ENCODE measurements around the gene TEX44.

The TEX44 gene

DNA sequence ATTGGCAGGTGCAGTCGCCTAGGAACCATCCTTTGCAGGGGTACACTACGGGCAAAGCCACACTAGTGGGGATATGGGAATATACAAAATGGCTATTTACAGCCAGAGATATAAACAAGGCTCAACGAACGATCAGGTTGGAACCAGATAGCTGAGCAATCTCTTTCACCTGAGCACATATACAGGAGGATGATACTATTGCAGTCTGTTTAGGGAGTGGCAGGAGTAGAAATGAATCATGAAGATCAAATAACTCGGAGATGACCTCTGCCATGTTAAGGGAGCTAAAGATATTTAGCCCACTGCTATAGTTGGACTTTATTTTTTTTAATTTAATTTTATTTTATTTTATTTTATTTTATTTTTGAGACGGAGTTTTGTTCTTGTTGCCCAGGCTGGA is 33.8 kb downstream of the TEX44 start:
- TF ChIP-seq TEAD4 (IDR thresholded peaks at IDR 0.05) = no peak
- no peak for TF ChIP-seq FOXM1 (IDR thresholded peaks at IDR 0.05; ENCODE audit: borderline replicate concordance, low read depth)
- TF ChIP-seq, protein P1, sequence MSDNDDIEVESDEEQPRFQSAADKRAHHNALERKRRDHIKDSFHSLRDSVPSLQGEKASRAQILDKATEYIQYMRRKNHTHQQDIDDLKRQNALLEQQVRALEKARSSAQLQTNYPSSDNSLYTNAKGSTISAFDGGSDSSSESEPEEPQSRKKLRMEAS (IDR thresholded peaks at IDR 0.05) = no peak
- TF ChIP-seq TAF1 (IDR thresholded peaks at IDR 0.05; ENCODE audit: low read depth) = no peak
- TF ChIP-seq YY1 (IDR thresholded peaks at IDR 0.05; ENCODE audit: low read depth) = no peak
- no peak for TF ChIP-seq RAD21 (IDR thresholded peaks at IDR 0.05; ENCODE audit: low read depth)
- no peak for TF ChIP-seq CEBPB (IDR thresholded peaks at IDR 0.05)
- no peak for TF ChIP-seq TCF12 (IDR thresholded peaks at IDR 0.05; ENCODE audit: low read depth)
- no peak for TF ChIP-seq EP300 (IDR thresholded peaks at IDR 0.05; ENCODE audit: borderline replicate concordance)
- TF ChIP-seq CREB1 (IDR thresholded peaks at IDR 0.05; ENCODE audit: low read depth) = no peak
- no peak for TF ChIP-seq REST (IDR thresholded peaks at IDR 0.05; ENCODE audit: low read depth)
- TF ChIP-seq NFIC (IDR thresholded peaks at IDR 0.05) = no peak
- TF ChIP-seq EGR1 (IDR thresholded peaks at IDR 0.05) = no peak
- TF ChIP-seq, protein P2, sequence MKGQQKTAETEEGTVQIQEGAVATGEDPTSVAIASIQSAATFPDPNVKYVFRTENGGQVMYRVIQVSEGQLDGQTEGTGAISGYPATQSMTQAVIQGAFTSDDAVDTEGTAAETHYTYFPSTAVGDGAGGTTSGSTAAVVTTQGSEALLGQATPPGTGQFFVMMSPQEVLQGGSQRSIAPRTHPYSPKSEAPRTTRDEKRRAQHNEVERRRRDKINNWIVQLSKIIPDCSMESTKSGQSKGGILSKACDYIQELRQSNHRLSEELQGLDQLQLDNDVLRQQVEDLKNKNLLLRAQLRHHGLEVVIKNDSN (IDR thresholded peaks at IDR 0.05) = no peak
- TF ChIP-seq ZBTB7A (IDR thresholded peaks at IDR 0.05; ENCODE audit: low read depth) = no peak

DNA sequence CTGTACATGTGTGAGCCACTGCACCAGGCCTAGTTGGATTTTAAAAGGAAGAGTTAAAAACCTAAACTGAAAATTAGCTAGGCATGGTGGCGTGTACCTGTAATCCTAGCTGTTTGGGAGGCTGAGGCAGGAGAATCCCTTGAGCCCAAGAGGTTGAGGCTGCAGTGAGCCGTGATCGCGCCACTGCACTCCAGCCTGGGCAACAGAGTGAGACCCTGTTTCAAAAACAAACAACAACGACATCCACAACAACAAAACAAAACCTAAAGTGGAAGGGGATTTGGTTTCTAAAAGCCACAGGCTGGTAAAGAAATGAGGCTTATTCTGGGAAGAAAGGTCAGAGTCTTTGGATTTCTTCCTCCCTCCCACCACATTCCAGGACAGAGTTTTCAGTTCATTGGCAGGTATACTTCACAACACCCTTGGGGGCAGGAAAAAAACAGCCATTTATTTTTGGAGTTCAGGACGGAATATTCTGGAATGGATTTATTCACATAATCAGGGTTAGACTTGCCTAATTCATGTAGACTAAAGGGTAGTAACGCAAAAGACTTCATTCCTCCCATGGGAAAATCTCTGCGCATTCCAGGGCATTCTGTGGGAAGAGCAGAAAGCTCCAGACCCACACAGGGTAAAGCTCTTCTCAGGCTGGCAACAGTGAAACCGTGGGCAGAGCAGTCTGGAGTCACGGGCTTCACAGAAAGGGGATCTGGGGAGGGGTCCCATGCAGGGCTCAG is 34.9 kb downstream of the TEX44 start:
- TF ChIP-seq CREB1 (IDR thresholded peaks at IDR 0.05; ENCODE audit: low read depth) = no peak
- no peak for TF ChIP-seq ZBTB7A (IDR thresholded peaks at IDR 0.05; ENCODE audit: low read depth)
- no peak for TF ChIP-seq FOXM1 (IDR thresholded peaks at IDR 0.05; ENCODE audit: borderline replicate concordance, low read depth)

DNA sequence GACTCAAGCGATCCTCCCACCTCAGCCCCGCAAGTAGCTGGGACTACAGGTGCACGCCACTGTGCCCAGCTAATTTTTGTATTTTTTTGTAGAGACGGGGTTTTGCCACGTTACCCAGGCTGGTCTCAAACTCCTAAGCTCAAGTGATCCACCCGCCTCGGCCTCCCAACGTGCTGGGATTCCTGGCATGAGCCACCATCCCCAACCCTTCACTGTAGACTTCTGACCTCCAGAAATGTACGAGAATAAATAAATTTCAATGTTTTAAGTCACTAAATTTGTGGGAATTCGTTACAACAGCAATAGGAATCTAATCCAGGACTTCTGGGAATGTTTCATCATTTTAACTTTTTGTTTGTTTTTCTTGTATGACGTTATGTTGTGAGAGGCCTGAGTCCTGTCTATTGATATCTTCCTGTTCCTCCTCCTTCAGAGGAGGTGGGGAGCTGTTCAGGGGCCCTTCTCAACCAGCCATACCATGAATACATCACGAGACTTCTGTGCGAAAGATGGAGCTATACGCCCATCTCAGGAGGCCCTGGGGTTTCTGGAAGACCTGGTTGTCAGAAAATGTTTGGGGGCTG is 40.0 kb downstream of the TEX44 start:
- TF ChIP-seq FOXM1 (IDR thresholded peaks at IDR 0.05; ENCODE audit: borderline replicate concordance, low read depth) (no peak), TCF12 (IDR thresholded peaks at IDR 0.05; ENCODE audit: low read depth) (no peak), RAD21 (IDR thresholded peaks at IDR 0.05; ENCODE audit: low read depth) (no peak), EP300 (IDR thresholded peaks at IDR 0.05; ENCODE audit: borderline replicate concordance) (no peak), CEBPB (IDR thresholded peaks at IDR 0.05) (no peak), REST (IDR thresholded peaks at IDR 0.05; ENCODE audit: low read depth) (no peak), ZBTB7A (IDR thresholded peaks at IDR 0.05; ENCODE audit: low read depth) (no peak), TEAD4 (IDR thresholded peaks at IDR 0.05) (no peak), TAF1 (IDR thresholded peaks at IDR 0.05; ENCODE audit: low read depth) (no peak), CREB1 (IDR thresholded peaks at IDR 0.05; ENCODE audit: low read depth) (no peak), YY1 (IDR thresholded peaks at IDR 0.05; ENCODE audit: low read depth) (no peak), NFIC (IDR thresholded peaks at IDR 0.05) (no peak), EGR1 (IDR thresholded peaks at IDR 0.05) (no peak)
- TF ChIP-seq, protein P2 (IDR thresholded peaks at IDR 0.05) = no peak
- TF ChIP-seq, protein P1 (IDR thresholded peaks at IDR 0.05) = no peak

DNA sequence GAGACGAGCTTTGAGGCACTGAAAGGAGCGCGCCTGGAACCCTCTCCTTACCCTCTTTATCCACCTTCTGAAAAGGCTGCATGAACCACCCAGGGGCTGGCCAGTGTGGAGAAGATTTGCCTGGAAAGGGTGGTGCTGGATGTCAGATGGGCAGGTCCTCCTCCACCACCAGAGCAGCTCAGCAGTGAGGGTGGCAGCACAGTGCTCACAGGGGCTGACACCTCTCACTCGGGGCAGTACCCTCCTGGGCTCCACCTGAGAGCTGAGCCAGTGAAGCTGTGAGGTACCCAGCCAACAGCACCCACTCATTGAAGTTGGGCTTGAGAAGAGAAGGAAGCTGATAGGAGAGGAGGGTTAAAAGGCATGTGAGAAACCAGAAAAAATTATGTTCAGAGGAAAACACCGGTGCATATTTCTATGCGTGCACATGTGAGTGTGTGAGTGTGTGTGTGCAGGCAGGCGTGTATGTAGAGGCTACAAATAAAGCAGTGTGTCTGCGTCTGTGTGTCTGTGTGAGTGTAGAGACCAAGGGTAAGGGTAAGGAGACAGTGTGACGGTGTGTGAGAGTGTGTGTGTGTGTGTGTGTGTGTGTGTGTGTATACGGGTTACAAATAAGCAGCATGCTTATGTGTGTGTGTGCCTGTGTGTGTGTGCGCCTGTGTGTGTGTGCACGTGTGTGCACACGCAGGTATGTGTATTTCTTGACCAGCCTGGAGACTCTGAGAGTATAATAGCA is 40.7 kb downstream of the TEX44 start:
- no peak for TF ChIP-seq EGR1 (IDR thresholded peaks at IDR 0.05)
- no peak for TF ChIP-seq NFIC (IDR thresholded peaks at IDR 0.05)
- TF ChIP-seq, protein P2 (IDR thresholded peaks at IDR 0.05) = no peak
- TF ChIP-seq YY1 (IDR thresholded peaks at IDR 0.05; ENCODE audit: low read depth) = no peak
- TF ChIP-seq FOXM1 (IDR thresholded peaks at IDR 0.05; ENCODE audit: borderline replicate concordance, low read depth) = no peak
- TF ChIP-seq, protein P1 (IDR thresholded peaks at IDR 0.05) = no peak
- TF ChIP-seq REST (IDR thresholded peaks at IDR 0.05; ENCODE audit: low read depth) = no peak
- no peak for TF ChIP-seq CREB1 (IDR thresholded peaks at IDR 0.05; ENCODE audit: low read depth)
- TF ChIP-seq EP300 (IDR thresholded peaks at IDR 0.05; ENCODE audit: borderline replicate concordance) = no peak
